ENCODE measurements around the gene RAB3IP.

DNA sequence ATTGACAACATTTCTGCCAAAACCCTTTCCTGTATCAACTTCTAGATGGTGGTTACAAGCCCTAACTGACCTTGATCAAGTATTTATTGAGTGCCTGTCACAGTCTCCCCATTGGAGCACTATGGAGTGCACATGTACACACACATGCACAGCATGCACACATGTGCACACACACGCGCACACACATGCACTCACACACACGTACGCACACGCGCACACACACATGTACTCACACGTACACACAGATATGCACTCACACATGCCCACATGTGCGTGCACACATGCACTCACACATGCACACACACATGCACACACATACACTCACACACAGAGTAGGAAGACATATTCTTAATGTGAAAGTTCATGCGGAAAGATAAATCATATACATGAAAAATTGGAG lies 130.0 kb downstream of the RAB3IP start:
- TF ChIP-seq POLR2A (IDR thresholded peaks at IDR 0.05) = no peak
- TF ChIP-seq, protein P1, sequence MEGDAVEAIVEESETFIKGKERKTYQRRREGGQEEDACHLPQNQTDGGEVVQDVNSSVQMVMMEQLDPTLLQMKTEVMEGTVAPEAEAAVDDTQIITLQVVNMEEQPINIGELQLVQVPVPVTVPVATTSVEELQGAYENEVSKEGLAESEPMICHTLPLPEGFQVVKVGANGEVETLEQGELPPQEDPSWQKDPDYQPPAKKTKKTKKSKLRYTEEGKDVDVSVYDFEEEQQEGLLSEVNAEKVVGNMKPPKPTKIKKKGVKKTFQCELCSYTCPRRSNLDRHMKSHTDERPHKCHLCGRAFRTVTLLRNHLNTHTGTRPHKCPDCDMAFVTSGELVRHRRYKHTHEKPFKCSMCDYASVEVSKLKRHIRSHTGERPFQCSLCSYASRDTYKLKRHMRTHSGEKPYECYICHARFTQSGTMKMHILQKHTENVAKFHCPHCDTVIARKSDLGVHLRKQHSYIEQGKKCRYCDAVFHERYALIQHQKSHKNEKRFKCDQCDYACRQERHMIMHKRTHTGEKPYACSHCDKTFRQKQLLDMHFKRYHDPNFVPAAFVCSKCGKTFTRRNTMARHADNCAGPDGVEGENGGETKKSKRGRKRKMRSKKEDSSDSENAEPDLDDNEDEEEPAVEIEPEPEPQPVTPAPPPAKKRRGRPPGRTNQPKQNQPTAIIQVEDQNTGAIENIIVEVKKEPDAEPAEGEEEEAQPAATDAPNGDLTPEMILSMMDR (IDR thresholded peaks at IDR 0.05) = no peak
